Sciatic nerve (tissue), 2 donors: ENCODE measurements around the gene NFIA. TPM values are rescaled to one million over a fixed set of nuclear protein-coding genes. Genes with fewer than 3 reads are reported as not detected.

Source experiments
- ATAC-seq: fragments of 200-7000 bp; cut with Tn5 transposase; one replicate; pipeline ENCODE4 v1.9.1; 2020; ENCODE audit warnings: mild to moderate bottlenecking, moderate library complexity
- DNase-seq: peaks from one replicate; pipeline ENCODE4 v3.0.0-alpha.2; 2020; ENCODE audit warnings: low spot score
- intact Hi-C: fragments of 100-400 bp; cut with DNase I; formaldehyde crosslinking; loops from one replicate; pipeline ENCODE4 v1.14.2; 2022
- total RNA-seq: library from RNA; stranded (reverse); fragmentation: NEBNext Ultra II Directional; extraction: Animal tissue kit (Norgen Biotek cat#: 25700); gene quantifications from one replicate; pipeline ENCODE4 v1.2.1, GENCODE V29; 2021
- donor health status: DM: no; HTN: no; CAD: no.
- donor health status: DM: no; HTN: no; CAD: no.

Gene NFIA
- total RNA-seq, 1 donor from 2014 or later: 143 TPM

GRCh38 chr1:61080413-61081143, 1.8 kb upstream of the NFIA start:
- DNase-seq: no peak
- ATAC-seq: no peak
- intact Hi-C loops: no loop called here

- DNase-seq: no peak
- intact Hi-C loops: no loop called here
- no peak for ATAC-seq
These were observed 1.1 kb upstream of the NFIA start for GRCh38 chr1:61081144-61081685.

- intact Hi-C loops: no loop called here
- DNase-seq (peak; percentile 71), ATAC-seq (no peak)
These were observed 563 bp upstream of the NFIA start for GRCh38 chr1:61081686-61082310.

GRCh38 chr1:61083013-61083806, 849 bp downstream of the NFIA start:
- ATAC-seq (no peak), DNase-seq (peak; percentile 67)
- intact Hi-C loops: no loop called here

GRCh38 chr1:61083807-61084440, 1.6 kb downstream of the NFIA start:
- no peak for ATAC-seq
- no peak for DNase-seq
- intact Hi-C loops: no loop called here

- intact Hi-C loops: no loop called here
- ATAC-seq (no peak), DNase-seq (no peak)
These were observed 2.2 kb downstream of the NFIA start for GRCh38 chr1:61084491-61085031.

GRCh38 chr1:61085206-61085982, 3.0 kb downstream of the NFIA start:
- intact Hi-C loops: no loop called here
- DNase-seq (no peak), ATAC-seq (no peak)

GRCh38 chr1:61085983-61086644, 3.8 kb downstream of the NFIA start:
- ATAC-seq (no peak), DNase-seq (no peak)
- intact Hi-C loops: no loop called here

- ATAC-seq (no peak), DNase-seq (no peak)
- intact Hi-C loops: no loop called here
These were observed 5.2 kb downstream of the NFIA start for GRCh38 chr1:61087571-61087970.

- intact Hi-C loops: no loop called here
- DNase-seq (no peak), ATAC-seq (no peak)
These were observed 6.0 kb downstream of the NFIA start for GRCh38 chr1:61088163-61088974.

- ATAC-seq (no peak), DNase-seq (no peak)
- intact Hi-C loops: no loop called here
These were observed 7.0 kb downstream of the NFIA start for GRCh38 chr1:61089338-61089737.

GRCh38 chr1:61089741-61090140, 7.4 kb downstream of the NFIA start:
- DNase-seq (no peak), ATAC-seq (no peak)
- intact Hi-C loops: no loop called here

GRCh38 chr1:61090546-61091202, 8.3 kb downstream of the NFIA start:
- no peak for DNase-seq
- peak; percentile 63 for ATAC-seq
- intact Hi-C loops: no loop called here

- intact Hi-C loops: no loop called here
- no peak for ATAC-seq
- no peak for DNase-seq
These were observed 9.1 kb downstream of the NFIA start for GRCh38 chr1:61091455-61091854.

GRCh38 chr1:61092642-61093041, 10.3 kb downstream of the NFIA start:
- DNase-seq (no peak), ATAC-seq (no peak)
- intact Hi-C loops: no loop called here

GRCh38 chr1:61093525-61094137, 11.3 kb downstream of the NFIA start:
- ATAC-seq: no peak
- DNase-seq: no peak
- intact Hi-C loops: no loop called here
